ENCODE results near the gene XPO6.

DNA sequence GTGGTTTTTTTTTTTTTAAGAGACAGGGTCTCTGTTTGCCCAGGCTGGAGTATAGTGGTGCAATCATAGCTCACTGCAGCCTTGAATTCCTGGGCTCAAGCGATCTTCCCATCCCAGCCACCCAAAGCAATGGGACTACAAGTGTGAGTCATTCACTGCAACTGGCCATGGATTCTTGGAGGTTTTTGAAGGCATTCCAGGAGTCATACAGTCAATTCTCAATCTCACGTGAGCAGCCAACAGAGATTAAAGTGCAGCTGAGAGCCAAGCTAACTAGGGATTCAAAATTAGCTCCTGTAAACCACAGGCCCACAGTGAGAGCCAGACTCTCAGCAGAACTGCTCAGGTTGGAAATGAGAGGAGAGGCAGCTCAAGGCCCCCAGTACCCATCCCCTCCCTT is 30.2 kb downstream of the XPO6 start:
- TF ChIP-seq GATA3 (IDR thresholded peaks at IDR 0.05; ENCODE audit: low read depth, low read length) (no peak), GATA2 (IDR thresholded peaks at IDR 0.05; ENCODE audit: low read depth, low read length) (no peak)
